Stomach (tissue), 4 donors: ENCODE results near the gene IL4R.
A peak's percentile ranks its signal among the peaks of the same experiment; 100 is the strongest.

Experiments used
- CTCF ChIP-seq, 7 experiments: fragments of 450-650 bp in 4 of 7; fragments of 200-600 bp in 3 of 7; sonication (generic) in 3 of 7; IDR thresholded peaks; one replicate each; pipeline ENCODE4 v1.5.1; 2016 to 2019; ENCODE audit warnings: antibody characterized with exemption in 7 of 7, control low read depth in 2 of 7, mild to moderate bottlenecking in 1 of 7
- EP300 ChIP-seq: sonication (generic); formaldehyde crosslinking; IDR thresholded peaks from one replicate; pipeline ENCODE4 v1.6.1; 2017; ENCODE audit warnings: antibody characterized with exemption
- POLR2A ChIP-seq, 4 donors: fragments of 450-650 bp; IDR thresholded peaks; one replicate each; pipeline ENCODE4 v1.6.1; 2016; ENCODE audit warnings: antibody characterized with exemption in 4 of 4, control low read depth in 2 of 4, mild to moderate bottlenecking in 1 of 4, moderate library complexity in 1 of 4
- POLR2AphosphoS5 ChIP-seq, 3 donors: sonication (generic); formaldehyde crosslinking; IDR thresholded peaks; one replicate each; pipeline ENCODE4 v1.6.1; 2016; ENCODE audit warnings: antibody characterized with exemption in 3 of 3

- TF ChIP-seq CTCF (IDR thresholded peaks at IDR 0.05) (no peak), POLR2AphosphoS5 (IDR thresholded peaks at IDR 0.05) (peak in 1 of 3 donors; percentile 50), POLR2A (IDR thresholded peaks at IDR 0.05) (no peak), EP300 (no peak)
Measured at GRCh38 chr16:27335349-27336053, 21.7 kb downstream of the IL4R start.
